AG10803 (cell line): Measurements from ENCODE around the gene CHN2.

ENCODE experiments used
- DNase-seq: peaks from one replicate; pipeline ENCODE4 v3.0.0; 2010; ENCODE audit warnings: low read depth
- H3K4me3 ChIP-seq: 2 replicates; pipeline ENCODE4 v1.5.1; 2011; ENCODE audit warnings: mild to moderate bottlenecking, low read length, control low read depth
- TF ChIP-seq, protein P1 (sequence below): conservative IDR thresholded peaks from 2 replicates; pipeline ENCODE4 v1.5.1; 2011; ENCODE audit warnings: mild to moderate bottlenecking, low read length, control low read depth, inconsistent platforms

The CHN2 gene

DNA sequence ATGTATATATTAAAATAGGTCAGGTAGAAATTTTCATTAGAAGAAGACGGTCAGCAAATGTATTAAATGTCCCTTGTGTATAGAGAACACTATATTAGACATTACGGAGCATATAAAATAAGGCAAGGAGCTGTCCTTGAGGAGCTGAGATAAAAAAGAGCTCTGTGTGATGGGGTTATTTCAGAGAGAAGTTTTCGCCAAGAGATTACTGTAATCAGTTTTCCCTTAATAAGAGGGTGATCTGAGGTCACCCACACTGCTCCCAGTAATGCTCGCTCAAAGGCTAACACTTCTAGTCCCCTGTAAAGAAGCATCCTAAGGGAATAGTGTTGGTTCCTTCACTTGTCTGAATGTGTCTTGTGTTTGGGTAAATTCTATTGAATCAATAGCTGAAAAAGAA lies 282.3 kb downstream of the CHN2 start:
- no peak for DNase-seq
- H3K4me3 ChIP-seq: no peak overlapping the region
- TF ChIP-seq, protein P1, sequence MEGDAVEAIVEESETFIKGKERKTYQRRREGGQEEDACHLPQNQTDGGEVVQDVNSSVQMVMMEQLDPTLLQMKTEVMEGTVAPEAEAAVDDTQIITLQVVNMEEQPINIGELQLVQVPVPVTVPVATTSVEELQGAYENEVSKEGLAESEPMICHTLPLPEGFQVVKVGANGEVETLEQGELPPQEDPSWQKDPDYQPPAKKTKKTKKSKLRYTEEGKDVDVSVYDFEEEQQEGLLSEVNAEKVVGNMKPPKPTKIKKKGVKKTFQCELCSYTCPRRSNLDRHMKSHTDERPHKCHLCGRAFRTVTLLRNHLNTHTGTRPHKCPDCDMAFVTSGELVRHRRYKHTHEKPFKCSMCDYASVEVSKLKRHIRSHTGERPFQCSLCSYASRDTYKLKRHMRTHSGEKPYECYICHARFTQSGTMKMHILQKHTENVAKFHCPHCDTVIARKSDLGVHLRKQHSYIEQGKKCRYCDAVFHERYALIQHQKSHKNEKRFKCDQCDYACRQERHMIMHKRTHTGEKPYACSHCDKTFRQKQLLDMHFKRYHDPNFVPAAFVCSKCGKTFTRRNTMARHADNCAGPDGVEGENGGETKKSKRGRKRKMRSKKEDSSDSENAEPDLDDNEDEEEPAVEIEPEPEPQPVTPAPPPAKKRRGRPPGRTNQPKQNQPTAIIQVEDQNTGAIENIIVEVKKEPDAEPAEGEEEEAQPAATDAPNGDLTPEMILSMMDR: no peak

DNA sequence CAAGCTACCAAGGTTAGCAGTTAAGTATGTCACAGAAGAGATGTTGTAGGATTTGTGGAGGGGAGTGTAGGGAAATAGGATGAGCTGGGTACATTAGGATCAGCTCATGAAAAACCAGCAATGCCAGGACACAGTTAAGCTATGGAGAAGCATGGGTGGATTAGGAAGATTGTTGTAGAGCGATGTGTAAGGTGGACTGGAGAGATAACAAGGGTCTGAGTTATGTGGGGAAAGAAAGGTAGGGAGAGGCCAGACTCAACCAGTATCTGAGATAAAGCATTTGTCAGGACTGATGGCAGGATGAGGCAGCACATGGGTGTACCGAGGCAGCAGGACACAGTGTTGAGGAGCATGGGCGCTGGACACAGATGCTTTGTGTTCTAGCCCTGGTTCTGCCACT lies 283.7 kb downstream of the CHN2 start:
- TF ChIP-seq, protein P1: no peak
- no peak for DNase-seq

DNA sequence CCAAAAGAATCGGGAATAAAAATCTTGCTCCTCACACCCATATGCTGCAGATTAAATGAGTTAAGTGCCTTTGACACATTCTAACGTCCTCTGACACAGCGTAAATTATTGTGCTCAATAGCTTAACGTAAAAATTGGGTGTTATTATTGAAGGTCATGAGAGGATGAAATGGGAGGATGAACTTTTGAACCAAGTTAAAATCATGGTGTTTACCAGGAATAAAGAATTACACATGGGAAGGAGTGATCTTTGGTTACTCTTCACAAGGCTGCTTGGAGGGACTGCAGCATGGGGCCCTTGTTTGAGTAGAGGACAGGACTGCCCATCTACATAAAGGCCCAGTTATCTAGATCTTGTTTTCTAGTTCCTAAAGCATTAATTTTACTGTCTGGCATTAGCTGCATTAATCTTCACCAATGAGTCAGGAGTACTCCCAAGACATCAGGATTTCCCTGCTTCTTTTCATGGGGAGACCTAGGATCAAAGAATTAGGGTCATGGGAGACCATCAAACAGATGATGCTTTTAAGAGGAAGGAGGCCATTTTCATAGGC lies 284.2 kb downstream of the CHN2 start:
- DNase-seq: no peak
- H3K4me3 ChIP-seq: no peak overlapping the region
- TF ChIP-seq, protein P1: no peak

More for the DNA sequence above, 283.7 kb downstream of the CHN2 start:
- no peak overlapping the region for H3K4me3 ChIP-seq

DNA sequence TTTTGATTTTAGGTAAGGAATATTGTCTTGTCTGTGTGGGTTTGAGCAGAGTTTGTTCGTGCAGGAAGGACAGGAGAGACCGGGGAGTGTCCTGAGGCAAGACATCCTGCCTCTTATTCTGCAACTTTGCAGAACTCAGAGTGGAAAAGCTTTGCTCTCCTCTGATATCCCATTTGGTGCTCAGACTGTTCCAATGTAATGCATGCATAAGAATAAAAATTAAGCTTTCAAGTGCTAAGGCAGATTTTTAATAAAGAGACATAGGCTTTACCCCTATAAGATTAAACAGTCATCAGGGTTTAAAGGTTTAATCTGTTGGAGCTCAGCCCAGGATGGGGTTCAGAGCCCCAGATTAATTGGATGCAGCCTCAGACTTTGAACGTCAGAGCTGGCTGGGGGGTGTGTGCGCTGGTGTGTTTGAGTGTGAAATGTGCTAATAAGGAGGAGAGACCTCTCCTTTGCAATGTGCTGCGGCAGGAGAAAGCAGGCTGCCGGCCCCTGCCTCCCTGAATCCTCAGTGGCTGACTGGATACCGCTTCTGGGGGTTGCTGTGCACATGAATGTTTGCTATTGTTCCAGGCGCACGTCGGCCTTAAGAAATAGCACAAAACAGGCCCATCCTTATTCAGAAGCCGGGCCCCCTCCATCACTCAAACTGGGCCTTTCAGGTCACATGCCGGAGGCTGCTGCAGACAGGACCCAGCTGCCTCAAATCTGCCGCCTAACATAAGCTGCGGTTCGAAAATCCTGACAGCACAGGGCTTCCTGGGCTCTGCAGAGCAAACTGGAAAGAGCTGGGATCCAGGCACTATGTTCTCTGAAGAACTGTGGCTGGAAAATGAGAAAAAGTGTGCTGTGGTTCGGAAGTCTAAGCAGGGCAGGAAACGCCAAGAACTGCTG lies 285.0 kb downstream of the CHN2 start:
- no peak overlapping the region for H3K4me3 ChIP-seq
- TF ChIP-seq, protein P1: no peak
- no peak for DNase-seq

DNA sequence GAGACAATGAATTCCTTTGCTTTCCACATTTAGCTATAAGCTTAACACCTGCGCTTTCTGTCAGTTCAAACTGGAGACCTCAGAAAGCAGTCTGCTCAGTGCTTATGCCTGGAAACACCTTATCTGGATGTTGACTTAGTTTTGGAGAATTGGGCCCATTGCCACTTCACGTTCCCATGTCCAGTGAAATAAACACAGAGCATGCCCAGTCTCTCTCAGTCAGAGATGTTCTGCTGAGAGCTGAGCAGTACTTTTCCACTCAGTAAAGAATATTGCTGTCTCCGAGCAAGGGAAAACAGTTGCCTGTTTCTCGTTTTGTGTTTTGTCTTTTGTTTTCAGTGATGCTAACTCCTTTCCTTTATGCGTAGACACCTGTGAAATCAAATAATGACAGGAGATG lies 285.9 kb downstream of the CHN2 start:
- H3K4me3 ChIP-seq: no peak overlapping the region
- TF ChIP-seq, protein P1: no peak
- no peak for DNase-seq

DNA sequence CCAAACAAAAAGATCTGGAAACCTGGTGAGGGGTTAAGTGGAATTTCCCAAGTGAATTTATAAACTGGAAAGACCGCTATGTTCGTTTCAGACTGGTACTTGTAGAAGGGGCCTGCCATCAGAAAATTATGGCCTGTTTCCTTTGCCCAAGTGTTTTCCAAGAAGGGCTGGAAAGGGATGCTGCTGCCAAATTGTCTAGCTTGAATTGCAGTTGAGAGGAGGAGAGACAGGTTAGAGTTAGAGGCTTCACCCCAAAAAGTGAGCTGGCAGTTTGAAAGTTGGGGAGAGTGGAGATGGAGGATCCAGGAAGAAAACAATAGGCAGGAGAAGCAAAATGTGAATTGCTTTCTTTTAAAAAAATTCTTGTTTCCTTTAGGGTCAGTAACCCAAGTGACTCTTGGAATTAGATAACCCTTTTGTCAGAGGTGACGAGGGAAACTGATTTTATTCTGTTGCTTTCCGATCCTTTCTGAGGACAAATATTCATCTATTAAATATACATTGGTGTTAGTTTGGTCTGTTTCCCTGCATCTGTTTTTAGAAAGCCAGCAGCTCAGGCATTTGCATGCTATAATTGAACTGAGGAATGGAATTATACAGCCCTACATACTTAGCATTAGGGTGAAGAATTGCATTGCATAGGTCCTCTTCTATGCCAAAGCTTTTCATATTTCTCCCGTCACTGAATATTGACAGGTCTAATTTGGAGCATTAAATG lies 286.5 kb downstream of the CHN2 start:
- TF ChIP-seq, protein P1: no peak
- DNase-seq: no peak
- no peak overlapping the region for H3K4me3 ChIP-seq

DNA sequence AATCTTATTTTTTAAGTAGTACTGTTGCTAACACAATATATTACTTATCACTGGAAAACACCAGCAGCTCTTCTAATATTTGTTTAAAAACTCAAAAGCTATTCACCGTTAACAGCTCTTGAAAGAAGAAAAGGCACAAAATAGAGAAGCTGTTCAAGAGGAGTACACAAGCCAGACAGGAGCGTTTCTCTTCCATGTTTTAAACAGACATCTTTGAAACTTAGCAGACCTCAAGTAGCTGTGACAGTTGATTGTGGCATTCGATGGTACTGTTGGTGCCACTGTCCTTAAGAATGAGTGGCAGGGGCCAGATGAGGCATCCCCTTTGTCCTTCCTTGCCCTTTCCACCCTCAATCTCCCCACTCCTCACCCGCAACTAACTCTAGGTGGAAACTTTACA lies 287.5 kb downstream of the CHN2 start:
- DNase-seq: no peak
- no peak overlapping the region for H3K4me3 ChIP-seq
- TF ChIP-seq, protein P1: no peak
